ENCODE data around the gene HSD11B2. TPM values are rescaled to one million over a fixed set of nuclear protein-coding genes. Genes with fewer than 3 reads are reported as not detected.

HSD11B2 gene
- total and polyA plus RNA-seq, 2 of the 8 experiments (the other 6 are each of a cell fraction or from before 2014, with no cell fraction given) = 28.7 to 32.9 TPM

DNA sequence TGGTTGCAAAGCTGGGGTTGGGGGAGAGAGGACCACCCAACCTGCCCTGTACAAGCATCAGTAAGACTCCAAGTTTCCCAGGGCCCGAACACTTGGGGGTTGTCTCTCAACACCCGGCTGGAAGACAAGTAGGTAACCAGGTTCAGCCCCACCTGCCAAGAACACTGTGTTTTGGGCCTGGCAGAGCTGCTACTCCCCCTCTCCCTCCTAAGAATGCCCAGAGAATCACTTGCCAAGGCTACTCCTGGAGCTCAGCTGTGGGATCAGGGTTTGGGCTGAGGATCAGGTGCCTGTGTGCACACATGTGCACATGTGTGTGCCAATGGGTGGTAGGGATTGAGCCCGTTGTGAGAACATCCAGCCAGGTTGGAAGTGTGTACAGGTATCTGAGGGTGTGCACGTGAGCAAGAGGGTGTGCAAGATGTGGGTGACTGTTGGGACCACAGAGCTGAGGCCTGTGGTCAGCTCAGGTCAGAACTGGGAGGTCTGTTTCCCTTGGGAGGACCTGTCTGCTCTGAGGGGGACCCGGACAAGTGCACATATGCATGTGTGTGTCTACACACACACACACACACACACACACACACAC is 2.3 kb downstream of the HSD11B2 start:
- DNase-seq (ENCODE audit: low read depth in 1 of 2, low spot score in 2 of 2) (no peak), FAIRE-seq (no peak)
- H3K9ac ChIP-seq (replicated peaks in 1 of 4; ENCODE audit: extremely low read depth in 1 of 4, low read depth in 3 of 4, low read length in 3 of 4) = peak overlapping the region in 1 of 4 experiments; percentile 31; a peak in 2 of 7 replicates
- peaks cover 0 to 19% (median 15%) of the 10 kb centered on the region in 4 experiments; a peak in 6 of 7 replicates for H3K27me3 ChIP-seq (replicated peaks in 1 of 4; ENCODE audit: control insufficient read depth in 3 of 4, extremely low read depth in 1 of 4, insufficient read depth in 3 of 4, low read length in 3 of 4)
- no peak overlapping the region; the same call in 1 of the 2 replicates for H2AK5ac ChIP-seq (ENCODE audit: low read depth, low read length)
- no peak overlapping the region for H4K5ac ChIP-seq (ENCODE audit: insufficient read length, low read depth, low read length)
- no peak overlapping the region for H3K4ac ChIP-seq (replicated peaks; ENCODE audit: insufficient read length, low read depth, low read length)
- no peak overlapping the region for H2BK120ac ChIP-seq (replicated peaks; ENCODE audit: low read depth, low read length)
- no peak overlapping the region for H4K8ac ChIP-seq (ENCODE audit: extremely low read depth, insufficient read depth, low read length)
- H3K18ac ChIP-seq (ENCODE audit: extremely low read depth, low read length) = 0 out of 2 replicates have a peak overlapping the region, but pooled peaks have one; percentile 27
- TF ChIP-seq ZNF274 (IDR thresholded peaks at IDR 0.05; ENCODE audit: borderline replicate concordance, extremely low read depth, low read length) = no peak
- TF ChIP-seq CBX8 (IDR thresholded peaks at IDR 0.05; ENCODE audit: borderline replicate concordance, low read depth, low read length) = no peak
- no peak for TF ChIP-seq BACH1 (IDR thresholded peaks at IDR 0.05; ENCODE audit: low read length)
- no peak for TF ChIP-seq CREB1 (IDR thresholded peaks at IDR 0.05)
- no peak for TF ChIP-seq CTBP2 (IDR thresholded peaks at IDR 0.05; ENCODE audit: borderline replicate concordance, insufficient read depth, insufficient read length, low read length)
- peak overlapping the region; percentile 55 to 87 for H3K4me2 ChIP-seq (ENCODE audit: insufficient read depth in 1 of 2, low read depth in 2 of 2, low read length in 2 of 2)
- no peaks in the 10 kb centered on the region; a peak in 1 of 4 replicates for H3K79me2 ChIP-seq (ENCODE audit: control insufficient read depth in 1 of 2, insufficient read depth in 2 of 2, low read length in 2 of 2)
- H3K36me3 ChIP-seq (ENCODE audit: control insufficient read depth in 2 of 4, insufficient read depth in 4 of 4, low read length in 3 of 4) = peaks cover 3 to 10% (median 6%) of the 10 kb centered on the region in 4 experiments; a peak in 7 of 8 replicates
- peaks cover 10% of the 10 kb centered on the region; the same call in 1 of the 2 replicates for H3K79me1 ChIP-seq (ENCODE audit: low read depth, low read length)
- no peak overlapping the region for H3K23ac ChIP-seq (ENCODE audit: insufficient read length)
- peaks cover 0 to 34% (median 29%) of the 10 kb centered on the region in 4 experiments; a peak in 6 of 7 replicates for H3K4me1 ChIP-seq (replicated peaks in 1 of 4; ENCODE audit: control insufficient read depth in 3 of 4, insufficient read depth in 4 of 4, low read length in 3 of 4)
- H2BK5ac ChIP-seq (ENCODE audit: low read depth, low read length) = peak overlapping the region; percentile 1; the same call in 1 of the 2 replicates
- 90% methylated on average over 5 of the region's 5 CpGs; no CpG with 5 or more reads in 1 of the 2 experiments for WGBS, 2 experiments (ENCODE audit: extremely low coverage in 1 of 2, insufficient coverage in 1 of 2, insufficient read length in 1 of 2, insufficient replicate concordance in 2 of 2, low coverage in 1 of 2, low lambda C conversion rate in 2 of 2, missing lambda C conversion rate in 1 of 2)
- peak overlapping the region in 1 of 4 experiments; percentile 86; a peak in 1 of 8 replicates for H3K4me3 ChIP-seq (ENCODE audit: extremely low read depth in 1 of 4, insufficient read depth in 2 of 4, low read depth in 3 of 4, low read length in 4 of 4)
- H2BK12ac ChIP-seq (ENCODE audit: low read depth, low read length) = peak overlapping the region; percentile 18; the same call in 1 of the 2 replicates
- H3K14ac ChIP-seq (ENCODE audit: insufficient read length) = no peak overlapping the region
- H2BK20ac ChIP-seq (ENCODE audit: low read length) = no peak overlapping the region
- H4K20me1 ChIP-seq (replicated peaks in 1 of 2; ENCODE audit: control insufficient read depth in 1 of 2, insufficient read depth in 2 of 2, low read length in 2 of 2) = peaks cover 0 to 8% of the 10 kb centered on the region in 2 experiments
- H3K9me3 ChIP-seq (ENCODE audit: insufficient read depth in 2 of 2, low read depth in 1 of 2, low read length in 1 of 2) = no peaks in the 10 kb centered on the region
- H3K56ac ChIP-seq (replicated peaks; ENCODE audit: insufficient read length, low read depth, low read length) = no peak overlapping the region
- no peak overlapping the region for H2AFZ ChIP-seq (ENCODE audit: low read length)
- peak overlapping the region; percentile 83 for H2BK15ac ChIP-seq (ENCODE audit: low read length)
- POLR2A ChIA-PET (ENCODE audit: partially characterized antibody) = interaction anchor here (1.0 to 7.3 kb wide), 2 partner anchors 9 to 11 kb away, joined by 3 to 67 read pairs; no protein-coding TSS in a partner anchor
- CTCF ChIA-PET (ENCODE audit: partially characterized antibody) = interaction anchor here (0.6 to 28.4 kb wide), 10 partner anchors 7 to 212 kb away, joined by 3 to 683 read pairs (median 4); no protein-coding TSS in a partner anchor
- peak overlapping the region; percentile 22 for H4K91ac ChIP-seq (replicated peaks; ENCODE audit: insufficient read length, low read length)
- peaks cover 17% of the 10 kb centered on the region; the same call in 1 of the 2 replicates for H3K23me2 ChIP-seq (ENCODE audit: low read depth, low read length)
- H3K27ac ChIP-seq (ENCODE audit: low read depth, low read length) = no peak overlapping the region
